ENCODE data around the gene VSTM2L.

The VSTM2L gene

DNA sequence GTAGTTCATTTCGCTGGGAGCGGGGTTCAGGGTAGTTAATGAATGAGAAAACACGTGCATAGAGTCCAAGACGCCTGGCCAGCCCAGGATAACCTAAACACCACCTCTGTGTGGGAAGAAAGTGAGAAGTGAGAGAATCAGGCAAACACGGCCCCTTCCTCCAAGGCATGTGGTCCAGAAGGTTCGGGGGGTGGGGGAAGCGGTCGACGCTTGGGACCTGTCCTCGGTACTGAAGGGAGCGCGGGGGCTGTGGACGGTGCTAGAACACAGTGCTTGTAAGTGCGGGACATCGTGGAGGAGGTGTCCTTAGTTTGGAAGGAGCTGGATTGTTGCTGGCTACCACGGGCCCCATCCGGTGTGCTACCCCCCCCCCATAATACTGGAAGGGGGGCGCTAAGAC, 1.7 kb upstream of the VSTM2L start:
- DNase-seq (ENCODE audit: low spot score) = no peak

DNA sequence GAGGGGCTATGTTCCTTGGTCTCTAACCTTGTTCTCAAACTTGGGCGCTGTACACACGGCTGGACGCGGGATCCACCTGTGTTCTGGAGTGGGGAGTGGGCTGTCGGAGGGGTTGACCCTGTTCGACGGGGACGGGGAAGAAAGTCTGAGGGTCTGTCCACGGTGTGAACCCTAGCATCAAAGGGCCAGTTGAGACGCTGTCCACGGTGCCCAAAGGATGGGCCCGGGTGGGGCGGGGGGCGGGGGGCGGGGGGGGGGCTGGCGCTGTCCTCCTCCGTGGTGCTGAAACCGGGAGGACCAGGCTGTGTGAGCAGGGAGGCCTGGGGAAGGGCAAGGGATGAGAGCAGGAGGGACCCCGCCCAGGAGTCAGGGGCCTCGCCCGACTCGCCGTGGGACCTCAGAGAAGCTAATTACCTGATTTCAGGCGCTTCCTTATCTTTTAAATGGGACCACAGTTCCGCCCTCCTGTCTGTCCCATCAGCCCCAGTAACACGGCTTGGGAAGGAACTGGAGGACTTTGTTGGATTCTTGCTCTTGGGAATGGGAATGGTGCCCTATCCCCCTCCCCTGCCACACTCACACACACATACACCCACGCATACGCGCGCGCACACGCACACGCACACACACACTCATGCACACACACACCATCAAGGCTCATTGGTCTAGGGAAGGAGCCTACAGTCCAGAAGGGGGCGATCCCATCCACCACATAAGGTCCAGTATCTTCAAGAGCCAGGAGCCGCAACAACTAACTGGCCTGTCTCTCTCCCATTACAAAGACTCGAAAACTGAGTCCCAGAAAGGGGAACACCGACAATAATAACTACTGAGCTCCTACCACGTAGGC, 1.0 kb upstream of the VSTM2L start:
- DNase-seq (ENCODE audit: low spot score) = no peak

DNA sequence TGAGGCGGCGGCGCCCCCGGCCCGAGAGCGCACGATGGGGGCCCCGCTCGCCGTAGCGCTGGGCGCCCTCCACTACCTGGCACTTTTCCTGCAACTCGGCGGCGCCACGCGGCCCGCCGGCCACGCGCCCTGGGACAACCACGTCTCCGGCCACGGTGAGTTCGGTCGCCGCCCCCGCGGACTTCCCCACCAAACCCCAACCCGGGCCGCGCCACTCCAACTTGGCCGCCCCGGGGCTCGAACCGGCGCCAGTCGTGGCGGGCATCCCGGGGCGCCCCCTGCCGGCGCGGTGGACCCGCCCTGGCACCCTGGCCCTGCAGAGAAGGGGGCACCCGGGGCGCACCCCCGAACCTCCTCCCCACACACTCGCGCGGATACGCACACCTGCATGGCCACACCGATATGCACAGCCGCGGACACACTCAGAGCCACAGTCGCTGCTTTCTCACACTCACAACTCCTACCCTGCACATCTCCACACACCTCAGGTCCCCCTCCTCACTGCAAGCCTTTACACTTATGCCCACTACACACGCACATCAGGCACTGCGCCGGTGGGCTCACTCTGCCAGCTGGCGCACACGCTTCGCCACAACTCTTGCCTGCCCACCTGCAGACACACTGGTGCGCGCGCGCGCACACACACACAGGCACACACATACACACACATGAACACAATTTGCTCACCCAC, 535 bp downstream of the VSTM2L start:
- no peak for DNase-seq (ENCODE audit: low spot score)

DNA sequence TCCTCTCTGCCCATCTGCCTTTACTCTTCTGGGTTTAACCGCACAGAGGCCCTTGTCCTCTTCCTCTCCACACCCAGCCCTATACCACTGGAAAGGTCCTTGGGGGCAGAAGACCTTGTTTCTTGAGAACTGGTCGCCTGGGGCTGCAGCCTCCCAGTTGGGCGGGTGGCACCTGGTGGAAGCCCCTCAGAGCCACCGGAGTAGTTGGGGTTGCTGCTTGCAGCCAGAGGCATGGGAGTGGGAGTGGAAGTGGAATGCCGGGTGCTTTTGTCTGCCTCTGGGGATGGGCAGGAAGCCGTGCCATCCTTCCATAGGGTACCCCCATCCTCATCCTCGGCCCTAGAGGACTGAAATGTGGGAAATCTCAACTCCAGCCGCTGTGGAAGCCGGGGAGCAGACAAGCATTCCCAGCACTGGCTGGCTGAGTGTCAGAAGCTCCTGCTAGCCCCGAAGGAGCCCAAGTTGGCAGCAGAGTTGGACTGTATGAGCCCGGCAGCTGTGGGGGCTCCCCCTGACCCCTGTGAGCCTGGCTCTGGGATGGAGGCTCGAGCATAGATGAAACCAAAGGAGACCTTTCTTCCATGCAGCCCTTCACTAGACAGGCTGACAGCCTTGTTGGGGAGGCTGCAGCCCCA, 1.2 kb downstream of the VSTM2L start:
- DNase-seq (ENCODE audit: low spot score) = no peak

DNA sequence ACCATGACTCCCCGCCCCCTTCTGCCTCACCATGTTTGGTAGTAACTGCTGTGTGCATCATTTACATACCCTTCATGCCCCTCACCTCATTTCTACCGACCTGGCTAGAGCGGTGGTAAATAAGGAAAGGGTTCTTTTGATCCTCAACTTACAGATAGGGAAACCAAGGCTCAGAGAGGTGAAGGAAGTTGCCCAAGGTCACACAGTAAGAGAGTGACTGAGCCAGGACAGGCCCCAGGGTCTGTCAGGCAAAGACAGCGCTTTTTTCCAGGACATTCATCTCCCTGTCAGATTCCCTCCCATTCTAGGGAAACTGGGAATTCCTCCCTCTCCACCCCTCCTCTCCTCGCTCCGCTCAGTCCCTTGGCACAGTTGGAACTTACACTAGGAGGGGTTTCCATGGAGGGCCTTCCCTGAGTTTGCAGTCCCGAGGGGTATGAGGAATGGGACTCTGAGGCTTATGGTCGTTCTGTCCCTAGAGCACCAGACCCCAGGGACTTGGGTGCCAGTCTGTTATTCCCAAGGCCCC, 2.0 kb downstream of the VSTM2L start:
- DNase-seq (ENCODE audit: low spot score) = no peak

DNA sequence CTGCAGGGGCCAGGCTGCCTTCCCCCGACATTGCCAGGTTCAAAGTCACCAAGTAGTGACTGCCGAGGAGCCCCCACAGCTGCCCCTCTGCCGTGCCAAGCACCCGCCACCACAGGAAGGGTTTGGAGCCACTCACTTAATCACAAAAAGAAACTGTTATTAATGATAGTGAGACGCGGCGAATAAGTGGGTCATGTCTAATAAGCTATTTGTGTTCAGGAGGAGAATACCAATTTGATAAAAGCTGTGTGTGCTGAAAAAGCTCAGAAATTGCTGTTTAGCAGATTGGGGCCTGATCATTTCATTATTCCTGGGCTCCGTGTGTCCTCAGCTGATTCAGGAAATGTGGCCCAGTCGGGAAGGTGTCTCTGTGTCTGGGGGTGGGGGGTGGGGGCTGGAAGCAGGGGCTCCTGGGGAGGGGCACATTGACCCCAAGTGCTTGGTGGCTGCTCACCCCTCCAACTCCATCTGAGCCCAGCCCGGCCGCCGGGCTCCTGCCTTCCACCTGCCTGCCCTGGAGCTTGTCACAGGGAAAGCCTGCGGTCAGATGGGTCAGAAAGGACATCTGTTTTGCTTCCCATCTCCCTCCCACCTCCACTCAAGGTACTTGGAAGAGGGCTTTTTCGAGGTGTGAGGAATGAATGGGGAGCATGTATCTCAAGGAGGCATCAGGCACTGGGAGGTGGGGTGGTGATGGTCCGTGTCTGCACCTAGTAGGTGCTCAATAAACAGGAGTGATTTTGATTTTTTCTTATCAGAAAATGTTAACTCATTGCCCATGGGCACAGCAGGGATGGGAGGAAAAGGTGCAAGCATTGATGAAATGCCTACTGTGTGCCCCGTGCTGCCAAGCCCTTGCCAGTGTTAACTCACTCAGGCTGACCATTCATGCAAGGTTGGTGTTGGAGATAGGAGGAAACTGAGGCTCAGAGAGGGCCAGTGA, 3.0 kb downstream of the VSTM2L start:
- DNase-seq (ENCODE audit: low spot score) = no peak

DNA sequence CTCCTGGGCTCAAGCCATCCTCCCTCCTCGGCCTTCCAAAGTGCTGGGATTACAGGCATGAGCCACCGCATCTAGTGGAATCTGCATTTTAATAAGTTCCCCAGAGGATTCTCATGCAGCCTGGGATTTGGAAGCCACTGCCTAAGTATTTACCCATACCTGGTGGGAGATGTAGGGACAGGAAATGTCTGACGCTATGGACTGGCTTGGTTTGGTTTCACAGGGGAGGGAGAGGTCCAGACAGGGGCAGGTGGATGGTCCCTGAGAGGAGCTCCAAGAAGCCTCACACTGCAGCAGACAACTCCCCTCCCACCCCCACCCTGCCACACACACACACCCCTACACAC, 4.4 kb downstream of the VSTM2L start:
- no peak for DNase-seq (ENCODE audit: low spot score)

DNA sequence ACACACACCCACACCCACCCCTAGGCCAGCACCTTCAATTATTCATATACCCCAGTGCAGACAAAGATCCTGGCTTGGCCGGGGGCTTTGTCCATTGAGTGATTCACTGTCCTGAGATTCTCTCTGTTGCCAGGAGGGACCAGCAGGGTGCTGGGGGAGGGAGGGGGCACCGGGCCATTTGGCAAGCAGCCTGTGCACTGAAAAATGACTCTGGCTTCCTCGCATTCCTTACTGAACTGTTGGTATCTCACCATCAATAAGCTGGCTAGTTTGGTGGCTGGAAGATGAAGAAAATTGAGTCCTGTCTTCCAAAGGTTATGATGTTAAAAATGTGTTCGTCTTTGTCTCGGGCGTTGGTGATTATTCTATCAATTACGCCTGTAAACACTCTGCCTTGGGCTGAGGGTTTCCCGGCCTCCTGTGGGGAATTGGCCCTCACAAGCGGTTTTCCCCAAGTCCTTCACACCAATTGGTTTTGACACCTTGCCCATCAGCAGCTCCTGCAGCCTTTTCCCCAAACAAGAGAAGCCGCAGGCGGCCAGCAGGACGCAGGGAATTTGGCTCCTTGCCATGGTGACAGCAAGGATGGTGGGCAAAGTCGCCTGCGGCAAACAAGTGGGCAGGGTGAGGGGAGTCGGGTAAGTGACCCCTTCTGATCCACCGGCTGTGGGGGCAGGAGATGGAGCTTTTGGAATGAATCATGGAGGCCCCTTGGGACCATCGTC, 4.9 kb downstream of the VSTM2L start:
- DNase-seq (ENCODE audit: low spot score) = no peak

DNA sequence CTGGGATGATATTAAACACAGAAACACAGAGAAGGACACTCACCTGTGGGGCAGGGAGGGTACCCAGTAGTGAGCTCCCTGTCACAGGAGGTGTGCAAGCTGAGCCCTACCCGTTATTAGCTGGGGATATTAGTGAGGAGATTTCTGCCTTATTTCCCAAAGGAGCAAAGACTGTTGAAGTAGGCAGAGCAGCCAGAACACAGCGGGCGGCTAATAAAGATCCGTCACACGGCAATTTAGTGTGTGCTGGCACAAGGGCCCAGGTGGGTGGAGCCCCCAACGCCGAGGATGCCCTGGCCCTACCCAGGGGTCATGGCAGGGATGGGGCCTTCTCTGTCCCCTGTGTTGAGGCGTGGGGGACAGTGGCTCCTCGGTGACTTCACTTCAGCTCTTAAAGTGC, 8.3 kb downstream of the VSTM2L start:
- no peak for DNase-seq (ENCODE audit: low spot score)

DNA sequence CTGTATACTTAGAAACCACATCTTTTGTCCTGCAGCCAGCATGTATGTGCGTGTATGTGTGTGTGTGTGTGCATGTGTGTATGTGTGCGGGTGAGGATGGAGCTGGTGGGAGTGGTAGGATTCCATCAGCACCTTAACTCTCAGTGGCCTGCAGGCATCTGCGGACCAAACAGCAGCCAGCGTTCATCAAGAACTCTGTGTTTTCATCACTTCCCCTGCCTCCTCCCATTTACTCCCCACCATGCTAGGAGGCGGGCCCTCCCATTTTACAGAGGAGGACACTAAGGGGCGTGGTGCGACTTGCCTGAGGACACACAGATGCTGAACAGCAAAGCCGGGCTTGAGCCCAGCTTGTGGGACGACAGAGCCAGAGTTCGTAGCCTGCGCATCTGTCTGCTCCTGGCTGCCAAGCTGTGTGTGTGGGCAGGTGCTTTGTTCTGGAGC, 8.9 kb downstream of the VSTM2L start:
- DNase-seq (ENCODE audit: low spot score) = no peak

DNA sequence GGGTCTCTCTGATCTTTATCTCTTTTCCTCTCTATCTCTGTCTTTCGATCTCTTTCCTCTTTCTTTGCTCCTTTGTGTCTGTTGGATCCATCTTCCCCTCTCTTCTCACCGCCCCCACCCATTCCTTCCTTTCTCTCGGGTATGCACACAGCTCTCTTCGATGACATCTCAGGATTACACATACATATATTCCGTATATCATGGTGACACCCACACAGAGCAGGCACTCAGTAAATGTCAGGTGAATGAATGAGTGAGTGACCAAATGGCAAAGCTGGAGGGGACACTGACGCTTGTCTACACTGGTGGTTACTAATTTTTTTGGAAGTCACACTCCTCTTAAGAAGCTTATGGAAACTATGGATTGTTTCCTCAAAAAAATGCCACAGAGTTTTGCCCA, 9.9 kb downstream of the VSTM2L start:
- DNase-seq (ENCODE audit: low spot score) = no peak

DNA sequence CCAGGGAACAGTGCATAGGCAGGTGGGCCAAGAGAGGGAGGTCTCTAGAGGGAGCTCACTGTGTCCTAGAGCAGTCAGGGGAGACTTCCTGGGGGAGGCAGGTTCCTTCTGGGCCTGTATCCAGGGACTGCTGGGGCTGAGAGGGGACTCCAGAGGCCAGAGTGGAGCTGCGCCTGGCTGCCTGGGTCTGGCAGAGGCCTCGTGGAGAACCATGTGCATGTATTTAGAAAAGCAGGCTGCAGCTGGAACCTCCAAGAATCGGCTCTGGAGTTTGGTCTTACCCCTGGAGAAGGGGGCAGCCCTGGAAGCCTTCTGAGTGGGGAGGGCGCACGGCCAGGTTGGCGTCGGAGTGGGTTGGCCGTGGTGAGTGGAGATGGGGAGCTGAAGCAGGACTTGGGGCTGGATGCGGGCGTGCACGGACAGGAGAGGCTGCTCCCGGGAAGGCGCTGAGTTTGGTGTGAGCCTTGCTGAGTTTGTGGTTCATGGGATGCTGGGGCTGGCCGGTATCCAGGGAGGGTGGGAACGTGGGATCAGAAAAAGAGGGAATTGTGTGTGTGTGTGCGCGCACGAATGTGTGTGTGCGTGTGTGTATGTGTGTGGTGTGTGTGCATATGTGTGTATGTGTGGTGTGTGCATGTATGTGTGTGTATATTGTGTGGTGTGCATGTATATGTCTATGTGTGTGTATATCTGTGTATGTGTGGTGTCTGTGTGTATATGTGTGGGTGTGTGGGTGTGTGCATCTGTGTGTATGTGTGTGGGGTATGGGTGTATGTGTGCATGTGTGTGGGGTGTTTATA, 10.8 kb downstream of the VSTM2L start:
- no peak for DNase-seq (ENCODE audit: low spot score)

DNA sequence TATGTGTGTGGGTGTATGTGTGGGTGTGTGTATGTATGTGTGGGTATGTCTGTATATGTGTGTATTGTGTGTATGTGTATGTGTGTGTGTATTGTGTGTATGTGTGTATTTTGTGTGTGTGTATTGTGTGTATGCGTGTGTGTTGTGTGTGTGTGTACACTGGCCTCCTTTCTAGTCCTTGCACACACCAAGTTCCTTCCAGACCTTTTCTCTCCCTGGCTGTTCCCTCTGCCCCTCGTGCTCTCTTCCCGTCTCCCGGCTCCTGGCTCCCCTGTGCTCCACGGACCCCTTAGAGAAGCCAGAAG, 11.4 kb downstream of the VSTM2L start:
- DNase-seq (ENCODE audit: low spot score) = no peak

DNA sequence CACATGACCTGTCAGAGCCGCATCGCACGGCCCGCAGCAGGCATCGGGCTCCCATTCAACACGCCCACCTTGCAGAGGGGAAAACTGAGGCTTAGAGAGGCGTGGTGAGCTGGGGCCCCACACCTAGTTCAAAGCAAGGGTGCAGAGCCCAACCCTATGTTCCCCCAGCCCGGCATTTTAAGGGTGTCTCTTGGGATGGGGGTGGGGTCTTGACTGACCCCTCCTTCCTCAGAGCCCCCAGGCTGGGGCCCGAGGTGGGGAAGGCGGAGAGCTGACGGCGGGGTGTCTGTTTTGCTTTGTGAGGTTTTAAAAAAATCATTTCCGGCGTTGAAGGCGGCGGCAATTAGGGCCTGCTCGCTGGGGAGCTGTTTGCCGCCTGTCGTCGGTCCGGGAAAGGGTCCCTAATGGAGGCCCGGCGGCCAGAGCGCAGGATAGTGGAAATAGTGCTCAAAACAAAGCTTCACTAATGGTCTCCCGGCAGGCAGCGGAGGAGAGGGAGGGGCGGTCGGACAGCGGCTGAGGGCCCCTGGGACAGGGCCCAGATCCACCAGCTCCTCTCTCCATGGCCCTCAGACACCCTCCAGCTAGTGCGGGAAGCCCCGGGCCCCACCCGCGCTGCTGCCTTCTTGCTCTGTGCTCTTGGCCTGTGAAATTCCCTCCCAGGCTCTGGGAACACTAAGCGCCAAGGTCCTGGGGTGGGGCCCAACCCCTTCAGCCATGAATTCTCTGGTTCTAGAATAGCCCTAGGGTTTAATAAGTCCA, 11.9 kb downstream of the VSTM2L start:
- DNase-seq (ENCODE audit: low spot score) = no peak

DNA sequence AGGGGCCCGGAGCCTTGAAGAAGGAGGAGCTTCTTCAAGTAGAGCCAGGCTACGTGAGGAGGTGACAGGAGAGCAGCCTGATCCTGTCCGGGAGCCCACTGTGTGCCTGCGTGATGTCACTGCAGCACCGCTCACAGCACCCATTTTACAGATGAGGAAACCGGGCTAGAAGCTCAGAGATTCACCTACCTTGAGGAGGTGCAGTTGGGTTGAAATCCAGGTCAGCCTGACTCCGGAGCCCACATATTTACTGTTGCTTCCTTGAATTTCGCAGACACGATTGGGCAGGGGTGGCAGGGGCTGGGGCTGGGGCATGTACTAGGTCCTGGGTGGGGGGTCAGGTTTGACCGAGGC, 12.5 kb downstream of the VSTM2L start:
- DNase-seq (ENCODE audit: low spot score) = no peak

DNA sequence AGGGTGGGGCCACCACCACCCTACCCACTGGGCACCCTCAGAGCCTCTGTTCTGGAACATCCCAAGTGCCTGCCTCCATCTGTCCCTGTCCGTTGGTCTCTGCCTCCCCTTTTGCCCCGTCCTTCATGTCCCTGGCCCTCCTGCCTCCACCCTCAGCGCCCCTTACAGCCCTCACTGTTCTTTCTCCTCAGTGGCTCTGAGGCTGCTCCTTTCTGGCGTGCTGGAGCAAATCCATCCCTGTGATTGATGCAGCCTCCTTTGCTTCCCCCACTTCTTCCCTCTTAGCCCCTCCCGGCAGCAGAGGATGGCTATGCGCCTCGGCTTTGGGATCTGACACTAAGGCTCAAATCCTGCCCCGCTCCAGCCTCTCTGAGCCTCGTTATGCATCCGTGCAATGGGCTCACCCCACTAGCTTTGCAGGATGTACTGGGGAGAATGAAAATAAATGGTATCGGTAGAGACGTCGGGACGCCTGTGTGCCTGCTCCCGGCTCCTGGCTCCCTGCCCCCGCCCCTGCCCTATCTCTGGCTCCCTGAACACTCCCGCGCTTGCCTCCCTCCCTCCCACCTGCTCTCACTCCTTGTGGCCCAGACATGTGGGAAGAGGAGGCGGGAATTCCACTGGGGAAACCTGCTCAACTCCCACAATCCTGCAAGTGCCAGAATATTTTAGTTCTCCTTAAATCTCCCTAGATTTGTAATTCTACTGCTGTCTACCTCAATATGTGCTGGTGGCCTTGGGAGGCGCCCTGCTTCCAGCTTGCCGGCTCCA, 13.1 kb downstream of the VSTM2L start:
- no peak for DNase-seq (ENCODE audit: low spot score)

DNA sequence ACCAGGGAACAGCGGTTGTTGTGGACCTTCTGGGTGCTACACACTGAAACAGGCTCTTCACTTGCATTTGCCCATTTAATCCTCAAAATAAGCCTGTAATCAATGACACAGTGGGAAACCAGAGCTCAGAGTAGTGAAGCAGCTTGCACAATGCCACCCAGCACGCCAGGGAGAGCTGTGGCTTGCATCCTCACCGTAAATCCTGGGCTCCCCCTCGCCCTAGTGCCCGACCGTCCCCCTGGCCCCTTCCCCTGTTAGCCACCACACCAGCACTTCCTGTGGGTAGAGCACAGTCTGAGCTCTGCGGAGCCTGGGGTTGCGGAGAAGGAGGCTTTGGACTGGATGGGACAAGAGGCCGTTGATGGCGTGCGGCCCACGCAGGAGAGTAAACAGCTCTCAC, 14.5 kb downstream of the VSTM2L start:
- DNase-seq (ENCODE audit: low spot score) = no peak

DNA sequence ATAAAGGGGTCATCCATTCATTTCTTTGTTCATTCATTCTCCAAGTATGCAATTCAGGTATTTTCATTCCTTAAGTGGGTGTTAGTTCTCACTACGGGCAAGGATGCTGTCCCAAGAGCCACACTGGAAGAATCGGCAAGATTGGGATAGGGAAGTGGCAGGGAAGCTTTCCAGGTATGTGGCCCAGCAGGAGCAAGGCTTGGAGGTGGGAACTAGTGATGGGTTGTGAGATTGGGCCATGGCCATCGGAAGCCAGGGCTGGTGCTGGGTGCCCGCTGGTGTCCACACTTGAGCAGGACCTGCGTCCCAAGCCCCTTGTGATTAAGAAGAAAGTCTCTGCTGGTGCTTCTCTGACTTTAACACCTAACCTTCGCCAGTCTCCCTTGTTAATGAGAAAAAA, 15.1 kb downstream of the VSTM2L start:
- no peak for DNase-seq (ENCODE audit: low spot score)

DNA sequence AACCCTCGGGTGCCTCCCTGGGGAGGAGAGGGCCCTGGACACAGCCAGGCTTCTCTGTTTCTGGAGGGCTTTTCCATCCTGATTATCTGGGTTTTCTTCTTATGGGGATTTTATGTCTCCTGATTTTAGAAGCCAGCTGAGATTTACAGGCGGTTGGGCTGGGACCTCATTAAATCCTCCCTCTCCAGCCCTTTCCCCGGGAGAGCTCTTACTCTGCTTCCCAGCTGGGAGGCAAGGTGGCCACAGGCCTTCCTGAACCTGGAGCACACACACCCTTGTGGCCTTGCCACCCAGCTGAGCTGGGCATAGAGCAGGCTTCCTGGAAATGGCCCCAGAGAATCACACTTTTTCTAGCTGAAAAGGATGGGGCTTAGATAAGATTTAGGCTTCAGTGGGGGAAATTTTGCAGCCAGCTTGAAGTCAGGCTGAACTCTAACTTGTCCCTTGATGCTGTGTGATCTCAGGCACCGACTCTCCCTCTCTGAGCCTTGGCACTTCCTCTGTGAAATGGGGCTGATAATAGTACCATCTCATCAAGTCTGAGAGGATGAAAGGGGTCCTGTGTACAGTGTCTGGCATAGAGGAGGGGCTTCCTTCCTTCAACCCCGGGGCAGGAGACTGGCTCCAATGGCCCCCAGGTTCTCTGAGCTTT, 16.6 kb downstream of the VSTM2L start:
- no peak for DNase-seq (ENCODE audit: low spot score)

All from CD4-positive, alpha-beta T cell treated with Interleukin-15 for 4 hours (primary cell).